NCI-H1092 (cell line): ENCODE measurements around the gene CMTM7.
"Not testable (repeated sequence)": the region's sequence is repeated elsewhere in the genome, so short reads cannot be mapped to it uniquely, and the experiment has no call there.

Experiments
- DNase-seq: peaks from one replicate; lab custom pipeline; 2025; lab: John Stamatoyannopoulos, UW

CMTM7 gene

DNA sequence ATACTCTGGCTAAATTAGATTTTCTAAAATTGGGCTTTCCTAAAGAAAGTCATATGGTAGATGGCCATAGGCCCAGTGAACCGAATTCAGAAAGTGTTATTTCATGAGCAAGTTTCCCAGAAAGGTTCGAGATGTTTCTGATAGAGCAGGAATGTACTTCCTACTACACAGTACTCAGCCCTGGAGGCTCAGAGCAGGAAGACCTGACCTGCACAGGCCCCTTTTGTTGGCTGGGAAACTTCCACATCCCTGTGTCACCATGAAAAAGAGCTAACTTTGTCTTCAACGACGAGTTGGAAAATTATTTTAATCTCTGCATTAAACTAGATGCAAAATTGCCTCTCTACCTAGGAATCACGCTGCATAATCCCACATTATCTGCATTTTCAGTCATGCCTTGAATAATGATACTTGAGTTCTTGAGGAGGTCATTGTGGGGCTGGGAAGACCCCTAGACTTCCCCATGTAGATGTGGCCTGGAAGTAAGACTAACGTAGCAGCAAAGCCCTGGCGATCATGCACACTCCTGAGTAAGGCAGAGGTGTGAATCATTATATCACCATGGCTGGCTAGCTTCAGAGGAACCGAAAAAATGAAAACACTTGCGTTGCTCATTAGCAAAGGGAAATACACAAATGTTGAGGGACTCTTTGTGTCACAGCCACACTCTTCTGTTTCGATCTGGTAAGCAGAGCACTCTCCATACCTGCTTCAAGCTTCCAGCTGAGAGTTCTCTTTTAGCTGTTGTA is 47.1 kb downstream of the CMTM7 start:
- no peak for DNase-seq

- not testable (repeated sequence) for DNase-seq
Observed at GRCh38 chr3:32439421-32439820, 47.8 kb downstream of the CMTM7 start.

- DNase-seq: no peak
Observed at GRCh38 chr3:32440611-32441350, 49.1 kb downstream of the CMTM7 start.

GRCh38 chr3:32442766-32443165 is 51.1 kb downstream of the CMTM7 start:
- no peak for DNase-seq

GRCh38 chr3:32443478-32443877 is 51.8 kb downstream of the CMTM7 start:
- no peak for DNase-seq

DNA sequence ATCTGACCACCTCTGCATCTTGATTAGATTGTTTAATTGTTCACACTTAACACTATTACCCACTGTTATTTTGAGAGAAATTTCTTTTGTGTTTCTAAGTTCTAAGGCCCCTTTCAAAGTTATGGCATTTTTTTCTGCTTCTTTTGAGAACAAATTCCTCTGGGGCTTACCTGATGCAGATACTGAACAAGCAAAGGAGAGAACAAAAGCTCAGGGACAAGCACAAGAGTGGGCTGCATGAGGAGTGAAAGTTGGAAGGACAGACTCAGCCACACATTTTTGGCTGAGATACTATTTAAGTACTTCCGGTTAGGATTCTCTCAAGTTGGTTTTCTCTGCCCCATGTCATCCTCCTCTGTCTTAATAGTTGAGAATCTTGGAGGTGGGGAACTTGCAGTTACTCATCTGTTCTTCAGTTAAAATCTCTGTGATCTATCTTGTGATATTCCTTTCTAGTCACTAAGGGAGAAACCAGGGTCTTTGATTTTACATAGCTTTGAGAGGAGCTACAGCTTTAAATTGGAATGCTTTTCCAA is 56.3 kb downstream of the CMTM7 start:
- no peak for DNase-seq

GRCh38 chr3:32448686-32449474 is 57.2 kb downstream of the CMTM7 start:
- no peak for DNase-seq

GRCh38 chr3:32449691-32450090 is 58.0 kb downstream of the CMTM7 start:
- DNase-seq: no peak

DNA sequence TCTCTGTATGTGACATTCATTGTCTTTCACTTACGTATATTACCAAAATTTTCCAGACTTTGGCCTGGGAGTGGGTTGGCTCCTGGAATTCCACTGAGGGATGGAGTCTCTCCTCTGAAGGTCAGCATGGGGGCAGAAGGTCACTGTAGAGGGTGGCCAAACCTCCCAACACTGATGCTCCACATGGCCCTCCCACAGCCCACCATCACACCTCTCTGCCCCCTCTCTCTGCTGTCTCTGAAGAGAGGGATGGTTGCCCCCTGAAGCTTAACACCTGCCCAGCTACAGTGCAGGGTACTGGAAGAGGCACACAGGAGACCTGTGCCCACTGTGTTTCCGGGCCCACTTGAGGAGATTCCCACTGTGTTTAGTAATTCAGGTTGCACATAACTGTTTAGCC is 58.8 kb downstream of the CMTM7 start:
- DNase-seq: no peak

- no peak for DNase-seq
Observed at GRCh38 chr3:32450992-32451659, 59.5 kb downstream of the CMTM7 start.

GRCh38 chr3:32452009-32452408 is 60.4 kb downstream of the CMTM7 start:
- DNase-seq: no peak

GRCh38 chr3:32453346-32453745 is 61.7 kb downstream of the CMTM7 start:
- no peak for DNase-seq

GRCh38 chr3:32454111-32454510 is 62.5 kb downstream of the CMTM7 start:
- DNase-seq: no peak

DNA sequence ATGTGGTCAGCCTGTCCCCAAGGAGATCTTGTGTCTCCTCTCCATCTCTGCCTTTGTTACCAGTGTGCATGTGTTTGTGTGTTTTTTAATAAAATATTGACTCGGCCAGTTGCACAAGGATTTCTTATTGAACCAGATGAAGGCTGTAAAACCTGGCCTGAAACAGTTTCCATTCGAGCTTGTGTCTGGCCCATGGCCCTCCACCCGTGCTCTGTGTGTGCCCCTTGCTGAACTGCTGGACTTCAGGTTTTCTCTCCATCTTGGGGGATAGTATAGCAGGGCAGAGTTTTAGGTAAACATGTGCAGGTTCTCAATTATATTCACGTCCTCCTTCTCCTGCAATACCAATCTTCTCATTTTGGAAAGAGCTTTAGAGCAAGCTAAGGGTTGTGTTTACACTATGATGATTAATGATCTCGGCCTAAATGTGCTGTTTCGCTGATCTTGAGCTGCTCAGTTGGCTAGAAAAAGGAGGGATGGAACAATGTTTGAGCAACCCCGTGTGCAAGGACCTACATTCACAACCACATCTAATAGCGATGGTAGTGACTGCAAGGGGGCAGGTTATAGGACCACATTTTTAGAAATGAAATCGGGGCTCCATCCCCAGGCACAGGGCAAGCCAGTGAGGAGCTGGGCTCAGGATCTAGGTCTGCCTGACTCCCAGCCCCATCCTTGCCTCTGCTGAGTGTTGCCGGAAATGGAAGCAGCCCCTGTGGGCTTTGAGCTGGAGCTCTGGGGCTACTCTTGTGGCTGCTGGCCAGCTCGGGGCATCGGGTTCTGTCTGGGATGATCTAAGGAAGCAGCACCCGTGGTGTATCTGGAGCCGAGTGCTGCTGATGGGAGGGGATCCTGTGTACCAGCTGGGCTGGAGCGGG is 63.3 kb downstream of the CMTM7 start:
- no peak for DNase-seq

DNA sequence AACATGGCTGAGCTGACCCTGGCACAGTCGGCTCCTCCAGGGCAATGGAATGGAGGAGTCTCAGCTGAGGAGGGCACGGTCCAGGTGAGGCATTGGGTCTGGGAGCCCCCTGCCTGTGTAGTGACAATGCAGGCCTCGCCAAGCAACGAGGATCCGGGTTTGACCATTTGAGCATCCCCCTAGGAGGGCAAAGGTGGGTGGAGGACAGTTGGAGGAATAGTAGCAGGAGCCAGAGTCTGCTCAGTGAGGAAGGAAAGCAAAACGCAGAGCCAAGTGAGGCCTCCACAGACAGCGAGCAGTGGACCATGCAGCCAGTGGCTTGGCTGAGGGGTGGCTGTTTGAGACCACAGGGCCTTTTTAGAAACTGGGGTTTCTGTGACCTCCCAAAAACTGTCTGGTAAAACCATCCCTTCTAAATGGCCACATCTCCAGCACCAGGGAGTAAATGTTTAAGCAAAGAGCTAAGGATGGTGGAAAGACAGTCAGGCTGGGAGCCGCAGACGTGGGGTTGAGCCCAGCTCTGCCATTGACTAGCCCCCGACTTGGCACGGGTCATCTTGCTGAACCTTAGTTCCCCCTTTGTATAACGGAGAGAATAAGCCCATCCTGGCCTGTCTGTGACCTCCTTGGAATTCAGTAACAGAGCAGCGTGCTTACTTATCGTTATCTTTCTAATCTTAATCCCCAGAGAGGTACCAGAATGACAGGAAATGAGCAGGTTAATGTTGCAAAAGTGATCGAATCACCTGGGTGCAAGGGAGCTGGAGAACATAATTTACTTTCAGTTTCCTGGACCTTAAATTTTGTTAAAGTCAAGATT is 64.2 kb downstream of the CMTM7 start:
- DNase-seq: no peak

GRCh38 chr3:32456429-32457130 is 64.9 kb downstream of the CMTM7 start:
- no peak for DNase-seq

DNA sequence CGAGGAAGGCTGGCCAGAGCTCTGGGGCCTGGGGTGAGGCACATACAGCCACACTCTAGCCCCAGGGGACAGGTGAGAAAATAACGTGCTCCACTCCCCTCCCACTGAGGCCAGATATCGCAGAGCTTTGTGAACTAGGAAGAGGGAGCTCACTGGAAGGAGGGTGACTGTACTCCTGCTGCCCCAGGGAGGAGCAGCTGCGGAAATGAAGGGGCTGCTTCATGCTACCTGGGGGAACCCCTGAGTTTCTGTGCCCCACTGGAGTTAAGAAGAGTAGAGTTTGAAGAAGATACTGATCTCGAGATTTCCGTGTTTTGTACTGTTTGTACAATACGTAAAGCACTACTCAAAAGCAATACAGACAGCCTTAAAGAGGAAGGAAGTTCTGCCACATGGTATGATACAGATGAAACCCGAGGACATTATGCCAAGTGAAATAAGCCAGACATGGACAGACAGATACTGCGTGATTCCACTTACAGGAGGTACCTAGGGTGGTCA is 66.4 kb downstream of the CMTM7 start:
- no peak for DNase-seq

- DNase-seq: no peak
Observed at GRCh38 chr3:32459450-32459849, 67.8 kb downstream of the CMTM7 start.
